SU-DHL-6 (cell line): ENCODE measurements around the gene YIPF1.

ENCODE experiments used
- EZH2phosphoT487 ChIP-seq: fragments of 200-600 bp; sonication (generic), shearing (Covaris generic); conservative IDR thresholded peaks from 2 replicates; pipeline ENCODE4 v1.6.1; 2018; ENCODE audit warnings: mild to moderate bottlenecking, antibody characterized with exemption, low read length, moderate library complexity, mixed read lengths
- TF ChIP-seq, protein P1 (sequence below): fragments of 200-600 bp; sonication (generic); IDR thresholded peaks from one replicate; pipeline ENCODE4 v1.5.1; 2017; ENCODE audit warnings: antibody characterized with exemption, mild to moderate bottlenecking, low read length, moderate library complexity; ENCODE audit not compliant: insufficient read depth, poor library complexity, severe bottlenecking

DNA sequence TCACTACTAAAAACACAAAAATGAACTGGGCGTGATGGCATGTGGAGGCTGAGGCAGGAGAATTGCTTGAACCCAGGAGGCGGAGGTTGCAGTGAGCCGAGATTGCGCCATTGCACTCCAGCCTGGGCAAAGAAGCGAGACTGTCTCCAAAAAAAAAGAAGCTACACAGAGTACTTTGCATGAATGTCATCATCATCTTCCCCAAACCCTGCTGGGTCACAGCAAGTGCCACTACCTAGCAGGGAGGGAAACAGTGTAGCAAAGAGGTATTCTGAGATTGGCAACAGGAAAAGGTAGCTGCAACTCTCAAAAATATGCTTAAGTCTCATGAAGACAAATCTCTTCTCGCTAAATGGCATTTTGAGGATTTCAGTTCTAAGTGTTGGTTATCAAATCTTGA, 64.3 kb downstream of the YIPF1 start:
- TF ChIP-seq, protein P1, sequence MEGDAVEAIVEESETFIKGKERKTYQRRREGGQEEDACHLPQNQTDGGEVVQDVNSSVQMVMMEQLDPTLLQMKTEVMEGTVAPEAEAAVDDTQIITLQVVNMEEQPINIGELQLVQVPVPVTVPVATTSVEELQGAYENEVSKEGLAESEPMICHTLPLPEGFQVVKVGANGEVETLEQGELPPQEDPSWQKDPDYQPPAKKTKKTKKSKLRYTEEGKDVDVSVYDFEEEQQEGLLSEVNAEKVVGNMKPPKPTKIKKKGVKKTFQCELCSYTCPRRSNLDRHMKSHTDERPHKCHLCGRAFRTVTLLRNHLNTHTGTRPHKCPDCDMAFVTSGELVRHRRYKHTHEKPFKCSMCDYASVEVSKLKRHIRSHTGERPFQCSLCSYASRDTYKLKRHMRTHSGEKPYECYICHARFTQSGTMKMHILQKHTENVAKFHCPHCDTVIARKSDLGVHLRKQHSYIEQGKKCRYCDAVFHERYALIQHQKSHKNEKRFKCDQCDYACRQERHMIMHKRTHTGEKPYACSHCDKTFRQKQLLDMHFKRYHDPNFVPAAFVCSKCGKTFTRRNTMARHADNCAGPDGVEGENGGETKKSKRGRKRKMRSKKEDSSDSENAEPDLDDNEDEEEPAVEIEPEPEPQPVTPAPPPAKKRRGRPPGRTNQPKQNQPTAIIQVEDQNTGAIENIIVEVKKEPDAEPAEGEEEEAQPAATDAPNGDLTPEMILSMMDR = no peak
- no peak for TF ChIP-seq EZH2phosphoT487
